ENCODE results near the gene SLC43A2.
"Not testable (repeated sequence)": the region's sequence is repeated elsewhere in the genome, so short reads cannot be mapped to it uniquely, and the experiment has no call there.

SLC43A2 gene

GRCh38 chr17:1580979-1581676 lies 47.5 kb downstream of the SLC43A2 start:
- Histone ChIP-seq H3K4me1 (peaks cover 100% of the 10 kb centered on the region), H3K4me2 (peak overlapping the region; percentile 93), H4K20me1 (no peaks in the 10 kb centered on the region), H3K27me3 (no peaks in the 10 kb centered on the region), H3K27ac (peak overlapping the region; percentile 78), H3K9ac (peak overlapping the region; percentile 66), H3K36me3 (peaks cover 17% of the 10 kb centered on the region), H3K4me3 (no peak overlapping the region), H3K9me3 (no peaks in the 10 kb centered on the region)
- TF ChIP-seq Cebpa-rat (IDR thresholded peaks at IDR 0.05) = no peak

GRCh38 chr17:1578029-1578428 lies 50.6 kb downstream of the SLC43A2 start:
- H4K20me1 ChIP-seq = no peaks in the 10 kb centered on the region
- no peaks in the 10 kb centered on the region for H3K9me3 ChIP-seq
- peak overlapping the region; percentile 62; the same call in 1 of the 2 replicates for H3K9ac ChIP-seq
- no peak for TF ChIP-seq Cebpa-rat (IDR thresholded peaks at IDR 0.05)
- no peaks in the 10 kb centered on the region for H3K36me3 ChIP-seq
- peaks cover 96% of the 10 kb centered on the region for H3K4me1 ChIP-seq
- no peak overlapping the region for H3K4me3 ChIP-seq
- no peaks in the 10 kb centered on the region for H3K27me3 ChIP-seq
- peak overlapping the region; percentile 81 for H3K27ac ChIP-seq
- H3K4me2 ChIP-seq = peak overlapping the region; percentile 98

- Histone ChIP-seq H3K27me3 (no peaks in the 10 kb centered on the region), H3K9ac (peak overlapping the region; percentile 62), H3K4me1 (peaks cover 91% of the 10 kb centered on the region), H3K36me3 (no peaks in the 10 kb centered on the region), H4K20me1 (no peaks in the 10 kb centered on the region), H3K4me2 (peak overlapping the region; percentile 98), H3K9me3 (no peaks in the 10 kb centered on the region), H3K27ac (peak overlapping the region; percentile 81), H3K4me3 (peak overlapping the region; percentile 36; the same call in 1 of the 2 replicates)
- 0 out of 2 replicates have a peak, but pooled peaks have one; percentile 23 for TF ChIP-seq Cebpa-rat (IDR thresholded peaks at IDR 0.05)
Observed at GRCh38 chr17:1577583-1578013, 51.0 kb downstream of the SLC43A2 start.

- peak overlapping the region; percentile 98 for H3K4me2 ChIP-seq
- peak; percentile 94 for TF ChIP-seq Cebpa-rat (IDR thresholded peaks at IDR 0.05)
- H3K4me3 ChIP-seq = peak overlapping the region; percentile 36; the same call in 1 of the 2 replicates
- H3K9me3 ChIP-seq = no peaks in the 10 kb centered on the region
- H3K9ac ChIP-seq = peak overlapping the region; percentile 62
- no peaks in the 10 kb centered on the region for H4K20me1 ChIP-seq
- H3K27ac ChIP-seq = peak overlapping the region; percentile 81
- H3K36me3 ChIP-seq = no peaks in the 10 kb centered on the region
- H3K27me3 ChIP-seq = no peaks in the 10 kb centered on the region
- peaks cover 87% of the 10 kb centered on the region for H3K4me1 ChIP-seq
Observed at GRCh38 chr17:1577182-1577581, 51.5 kb downstream of the SLC43A2 start.

GRCh38 chr17:1576500-1576899 lies 52.1 kb downstream of the SLC43A2 start:
- TF ChIP-seq Cebpa-rat (IDR thresholded peaks at IDR 0.05) = no peak
- no peaks in the 10 kb centered on the region for H3K36me3 ChIP-seq
- peak overlapping the region; percentile 55; the same call in 1 of the 2 replicates for H3K4me3 ChIP-seq
- peak overlapping the region; percentile 98 for H3K4me2 ChIP-seq
- H4K20me1 ChIP-seq = no peaks in the 10 kb centered on the region
- peaks cover 85% of the 10 kb centered on the region for H3K4me1 ChIP-seq
- peak overlapping the region; percentile 81 for H3K27ac ChIP-seq
- H3K9ac ChIP-seq = peak overlapping the region; percentile 62
- no peaks in the 10 kb centered on the region for H3K9me3 ChIP-seq
- no peaks in the 10 kb centered on the region for H3K27me3 ChIP-seq

GRCh38 chr17:1574697-1575471 lies 53.8 kb downstream of the SLC43A2 start:
- Histone ChIP-seq H3K36me3 (no peaks in the 10 kb centered on the region), H3K27me3 (no peaks in the 10 kb centered on the region), H3K9me3 (no peaks in the 10 kb centered on the region), H3K27ac (peak overlapping the region; percentile 81), H3K9ac (peak overlapping the region; percentile 70), H3K4me2 (peak overlapping the region; percentile 98), H4K20me1 (no peaks in the 10 kb centered on the region), H3K4me1 (peaks cover 77% of the 10 kb centered on the region), H3K4me3 (peak overlapping the region; percentile 55)
- no peak for TF ChIP-seq Cebpa-rat (IDR thresholded peaks at IDR 0.05)

GRCh38 chr17:1573932-1574696 lies 54.5 kb downstream of the SLC43A2 start:
- peak overlapping the region; percentile 25; the same call in 1 of the 2 replicates for H3K9ac ChIP-seq
- H3K4me3 ChIP-seq = no peak overlapping the region
- H4K20me1 ChIP-seq = no peaks in the 10 kb centered on the region
- peak overlapping the region; percentile 46 for H3K27ac ChIP-seq
- H3K4me2 ChIP-seq = peak overlapping the region; percentile 98
- H3K9me3 ChIP-seq = no peaks in the 10 kb centered on the region
- TF ChIP-seq Cebpa-rat (IDR thresholded peaks at IDR 0.05) = no peak
- no peaks in the 10 kb centered on the region for H3K36me3 ChIP-seq
- H3K27me3 ChIP-seq = no peaks in the 10 kb centered on the region
- H3K4me1 ChIP-seq = peaks cover 74% of the 10 kb centered on the region

- peaks cover 62% of the 10 kb centered on the region for H3K4me1 ChIP-seq
- H3K4me2 ChIP-seq, H3K36me3 ChIP-seq, H4K20me1 ChIP-seq, H3K4me3 ChIP-seq, H3K27me3 ChIP-seq, H3K9me3 ChIP-seq, H3K27ac ChIP-seq, H3K9ac ChIP-seq: not testable (repeated sequence)
Observed at GRCh38 chr17:1572646-1573045, 56.0 kb downstream of the SLC43A2 start.

GRCh38 chr17:1571341-1571704 lies 57.3 kb downstream of the SLC43A2 start:
- H3K9me3 ChIP-seq = no peaks in the 10 kb centered on the region
- H3K4me3 ChIP-seq = no peak overlapping the region
- H3K4me1 ChIP-seq = peaks cover 61% of the 10 kb centered on the region
- no peaks in the 10 kb centered on the region for H4K20me1 ChIP-seq
- H3K27ac ChIP-seq = 0 out of 2 replicates have a peak overlapping the region, but pooled peaks have one; percentile 13
- H3K36me3 ChIP-seq = no peaks in the 10 kb centered on the region
- no peak for TF ChIP-seq Cebpa-rat (IDR thresholded peaks at IDR 0.05)
- H3K4me2 ChIP-seq = 0 out of 2 replicates have a peak overlapping the region, but pooled peaks have one; percentile 17
- no peak overlapping the region for H3K9ac ChIP-seq
- H3K27me3 ChIP-seq = no peaks in the 10 kb centered on the region
